Activated gamma-delta T cell treated with anti-CD3 and anti-CD28 coated beads, Interleukin-2, amount 50 U/mL, for 16 hours (primary cell): Measurements from ENCODE around the gene KCNJ1.
A peak's percentile ranks its signal among the peaks of the same experiment; 100 is the strongest.

Source experiments
- DNase-seq: peaks from one replicate; pipeline ENCODE4 v3.0.0-alpha.2; 2020; ENCODE audit warnings: low read depth

The KCNJ1 gene

GRCh38 chr11:128848815-128849455 is 18.2 kb downstream of the KCNJ1 start:
- peak; percentile 54 for DNase-seq

GRCh38 chr11:128846985-128847384 is 20.1 kb downstream of the KCNJ1 start:
- no peak for DNase-seq

- no peak for DNase-seq
Measured at GRCh38 chr11:128845334-128845780, 21.7 kb downstream of the KCNJ1 start.

GRCh38 chr11:128843198-128843785 is 23.8 kb downstream of the KCNJ1 start:
- no peak for DNase-seq

GRCh38 chr11:128841461-128842072 is 25.5 kb downstream of the KCNJ1 start:
- DNase-seq = no peak

- no peak for DNase-seq
Measured at GRCh38 chr11:128840783-128841182, 26.3 kb downstream of the KCNJ1 start.

- no peak for DNase-seq
Measured at GRCh38 chr11:128840137-128840536, 27.0 kb downstream of the KCNJ1 start.

- no peak for DNase-seq
Measured at GRCh38 chr11:128839081-128839480, 28.0 kb downstream of the KCNJ1 start.

GRCh38 chr11:128837627-128838026 is 29.5 kb downstream of the KCNJ1 start:
- DNase-seq = no peak

- DNase-seq = no peak
Measured at GRCh38 chr11:128835741-128836430, 31.2 kb downstream of the KCNJ1 start.

GRCh38 chr11:128834157-128834556 is 32.9 kb downstream of the KCNJ1 start:
- DNase-seq = no peak

- no peak for DNase-seq
Measured at GRCh38 chr11:128832121-128832497, 35.0 kb downstream of the KCNJ1 start.

- peak; percentile 88 for DNase-seq
Measured at GRCh38 chr11:128831174-128832120, 35.6 kb downstream of the KCNJ1 start.

- no peak for DNase-seq
Measured at GRCh38 chr11:128830290-128831173, 36.6 kb downstream of the KCNJ1 start.

- DNase-seq = no peak
Measured at GRCh38 chr11:128828350-128828749, 38.7 kb downstream of the KCNJ1 start.

GRCh38 chr11:128827191-128827893 is 39.8 kb downstream of the KCNJ1 start:
- DNase-seq = no peak

GRCh38 chr11:128825050-128825784 is 41.9 kb downstream of the KCNJ1 start:
- no peak for DNase-seq

GRCh38 chr11:128824191-128825049 is 42.7 kb downstream of the KCNJ1 start:
- DNase-seq = no peak
